RWPE2 (cell line): ENCODE measurements around the gene BCL2.

Experiments used
- ATAC-seq: fragments of 200-7000 bp; cut with Tn5 transposase; 3 replicates; pipeline ENCODE4 v1.9.1; 2021; ENCODE audit warnings: low read depth
- DNase-seq: peaks from one replicate; pipeline ENCODE4 v3.0.0-alpha.2; 2020; ENCODE audit warnings: low spot score
- H3K27ac ChIP-seq: fragments of 450-650 bp; 2 replicates; pipeline ENCODE4 v1.5.1; 2017; ENCODE audit warnings: mild to moderate bottlenecking; ENCODE audit not compliant: poor library complexity, severe bottlenecking
- H3K27me3 ChIP-seq: fragments of 250-450 bp; sonication (Bioruptor Pico); 2 replicates; pipeline ENCODE4 v1.5.1; 2021; ENCODE audit warnings: mild to moderate bottlenecking, moderate library complexity; ENCODE audit not compliant: insufficient read depth, poor library complexity, severe bottlenecking
- H3K36me3 ChIP-seq: fragments of 250-450 bp; sonication (Bioruptor Pico); 2 replicates; pipeline ENCODE4 v1.5.1; 2020; ENCODE audit warnings: low read depth, mild to moderate bottlenecking, moderate library complexity
- H3K4me1 ChIP-seq: fragments of 250-450 bp; sonication (Bioruptor Pico); 2 replicates; pipeline ENCODE4 v1.5.1; 2021; ENCODE audit warnings: mild to moderate bottlenecking, moderate library complexity; ENCODE audit not compliant: insufficient read depth, poor library complexity, severe bottlenecking
- H3K4me3 ChIP-seq: fragments of 250-450 bp; sonication (Bioruptor Pico); 2 replicates; pipeline ENCODE4 v1.5.1; 2021; ENCODE audit warnings: mild to moderate bottlenecking, moderate library complexity; ENCODE audit not compliant: severe bottlenecking
- H3K9me3 ChIP-seq: fragments of 250-450 bp; sonication (Bioruptor Pico); 2 replicates; pipeline ENCODE4 v1.5.1; 2021; ENCODE audit warnings: mild to moderate bottlenecking, moderate library complexity; ENCODE audit not compliant: severe bottlenecking
- CTCF ChIP-seq: fragments of 450-650 bp; IDR thresholded peaks from one replicate; pipeline ENCODE4 v1.5.1; 2017; ENCODE audit warnings: mild to moderate bottlenecking, moderate library complexity; ENCODE audit not compliant: poor library complexity, severe bottlenecking

The BCL2 gene

GRCh38 chr18:63091671-63092364 is 227.8 kb downstream of the BCL2 start:
- no peak for TF ChIP-seq CTCF
- H3K27ac ChIP-seq, result no peak overlapping the region
- H3K36me3 ChIP-seq, result no peaks in the 10 kb centered on the region
- no peak overlapping the region for H3K4me3 ChIP-seq
- H3K27me3 ChIP-seq, result no peaks in the 10 kb centered on the region
- H3K4me1 ChIP-seq, result no peaks in the 10 kb centered on the region
- no peaks in the 10 kb centered on the region for H3K9me3 ChIP-seq
- DNase-seq (no peak), ATAC-seq (no peak)

- no peaks in the 10 kb centered on the region for H3K27me3 ChIP-seq
These were observed 229.2 kb downstream of the BCL2 start for GRCh38 chr18:63090334-63090733.

GRCh38 chr18:63089041-63089440 is 230.5 kb downstream of the BCL2 start:
- TF ChIP-seq CTCF, result no peak
- no peaks in the 10 kb centered on the region for H3K36me3 ChIP-seq
- H3K4me3 ChIP-seq, result no peak overlapping the region
- H3K27me3 ChIP-seq, result no peaks in the 10 kb centered on the region
- DNase-seq, result no peak
- ATAC-seq, result no peak
- no peaks in the 10 kb centered on the region for H3K9me3 ChIP-seq
- H3K4me1 ChIP-seq, result no peaks in the 10 kb centered on the region
- H3K27ac ChIP-seq, result no peak overlapping the region

More at GRCh38 chr18:63090334-63090733, 229.2 kb downstream of the BCL2 start:
- no peak for DNase-seq
- Histone ChIP-seq H3K36me3 (no peaks in the 10 kb centered on the region), H3K4me1 (no peaks in the 10 kb centered on the region), H3K9me3 (no peaks in the 10 kb centered on the region), H3K4me3 (no peak overlapping the region), H3K27ac (no peak overlapping the region)
- 0 out of 3 replicates have a peak, but pooled peaks have one; percentile 38 for ATAC-seq
- TF ChIP-seq CTCF, result no peak

- no peak overlapping the region for H3K4me3 ChIP-seq
- no peaks in the 10 kb centered on the region for H3K27me3 ChIP-seq
- H3K27ac ChIP-seq, result no peak overlapping the region
- DNase-seq, result no peak
- no peaks in the 10 kb centered on the region for H3K36me3 ChIP-seq
- no peak; the same call in 2 of the 3 replicates for ATAC-seq
- no peak for TF ChIP-seq CTCF
- H3K9me3 ChIP-seq, result no peaks in the 10 kb centered on the region
- peaks cover 3% of the 10 kb centered on the region for H3K4me1 ChIP-seq
These were observed 231.3 kb downstream of the BCL2 start for GRCh38 chr18:63088262-63088661.
